ENCODE data around the gene CNBD2.
A peak's percentile ranks its signal among the peaks of the same experiment; 100 is the strongest.
"Not testable (repeated sequence)": the region's sequence is repeated elsewhere in the genome, so short reads cannot be mapped to it uniquely, and the experiment has no call there.

CNBD2 gene

DNA sequence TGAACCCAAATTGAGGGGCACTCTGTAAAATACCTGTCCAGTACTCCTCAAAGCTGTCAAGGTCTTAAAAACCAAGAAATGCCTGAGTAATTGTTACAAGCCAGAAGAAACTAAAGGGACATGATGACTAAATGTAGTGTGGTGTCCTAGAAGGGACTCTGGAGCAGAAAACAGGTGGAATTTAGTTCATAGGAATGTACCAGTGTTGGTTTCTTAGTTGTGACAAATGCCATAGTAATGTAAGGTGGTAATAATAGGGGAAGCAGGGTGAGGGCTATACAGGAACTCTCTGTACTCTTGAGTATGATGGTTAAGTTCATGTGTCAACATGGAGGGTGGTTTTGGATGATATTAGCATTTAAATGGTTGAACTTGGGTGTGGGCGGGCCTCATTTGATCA, 92.3 kb downstream of the CNBD2 start:
- no peak for DNase-seq (ENCODE audit: low read depth in 3 of 3, low spot score in 1 of 3)

- DNase-seq (ENCODE audit: low read depth in 3 of 3, low spot score in 1 of 3), result no peak
These were observed 93.4 kb downstream of the CNBD2 start for GRCh38 chr20:36061754-36062153.

DNA sequence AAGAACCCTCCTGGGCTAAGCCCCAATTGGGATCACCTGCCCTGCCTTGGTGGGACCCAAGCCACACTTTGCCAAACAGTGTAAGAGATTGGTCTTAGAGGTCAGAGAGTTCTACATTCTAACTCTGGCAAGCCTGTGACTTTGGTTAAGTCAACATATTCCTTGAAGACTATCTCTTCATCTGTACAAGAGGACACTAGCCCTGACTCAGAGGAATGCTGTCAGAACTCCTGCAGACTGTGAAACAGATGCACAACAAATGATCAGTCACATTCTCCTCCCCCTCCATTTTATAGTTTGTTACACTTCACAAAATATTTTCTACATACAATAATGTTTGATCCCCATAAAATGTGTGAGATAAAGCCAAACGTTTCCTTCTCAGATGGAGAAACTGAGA, 94.4 kb downstream of the CNBD2 start:
- DNase-seq (ENCODE audit: low read depth in 3 of 3, low spot score in 1 of 3), result no peak

DNA sequence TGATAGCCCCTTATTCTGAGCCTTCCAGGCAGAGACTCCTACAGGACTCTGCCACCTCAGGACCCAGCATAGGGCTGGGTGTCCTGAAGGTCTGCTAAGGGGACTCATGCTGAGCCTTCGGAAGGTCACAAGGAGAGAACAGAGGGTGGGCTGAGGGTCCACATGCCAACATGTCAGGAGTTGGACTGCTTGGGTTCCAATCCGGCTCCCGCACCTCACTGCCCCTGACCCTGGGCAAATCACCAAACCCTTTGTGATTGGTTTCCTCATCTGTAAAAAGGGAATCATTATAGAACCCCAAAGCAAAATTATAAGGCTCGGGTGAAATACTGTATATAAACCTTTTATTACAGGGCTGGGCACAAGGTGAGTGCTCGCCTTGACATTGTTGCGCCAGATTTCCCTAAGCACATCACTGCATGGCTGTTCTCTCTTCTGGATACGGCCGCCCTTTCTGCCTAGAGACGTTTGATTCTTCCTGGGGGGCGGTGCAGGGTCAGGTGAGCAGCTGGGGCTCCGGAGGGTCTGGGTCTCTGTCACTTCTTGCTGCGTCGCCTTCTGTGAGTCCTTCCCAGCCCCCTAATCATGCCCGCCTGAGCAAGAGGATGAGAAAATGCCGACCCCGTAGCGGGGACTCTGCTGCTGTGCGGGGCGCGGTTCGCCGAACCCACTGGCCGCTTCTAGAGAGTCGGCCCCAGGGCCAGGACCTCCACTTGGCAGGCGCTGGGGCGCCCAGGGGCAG, 95.7 kb downstream of the CNBD2 start:
- no peak for DNase-seq (ENCODE audit: low read depth in 3 of 3, low spot score in 1 of 3)

GRCh38 chr20:36064658-36065426, 96.5 kb downstream of the CNBD2 start:
- DNase-seq (ENCODE audit: low read depth in 3 of 3, low spot score in 1 of 3), result peak; percentile 77 to 98 (median 80)

- DNase-seq (ENCODE audit: low read depth in 3 of 3, low spot score in 1 of 3), result no peak
These were observed 97.1 kb downstream of the CNBD2 start for GRCh38 chr20:36065427-36065998.

- DNase-seq (ENCODE audit: low read depth in 3 of 3, low spot score in 1 of 3), result no peak
These were observed 98.4 kb downstream of the CNBD2 start for GRCh38 chr20:36066777-36067176.

- not testable (repeated sequence) for DNase-seq (ENCODE audit: low read depth in 3 of 3, low spot score in 1 of 3)
These were observed 100.1 kb downstream of the CNBD2 start for GRCh38 chr20:36068526-36068925.

DNA sequence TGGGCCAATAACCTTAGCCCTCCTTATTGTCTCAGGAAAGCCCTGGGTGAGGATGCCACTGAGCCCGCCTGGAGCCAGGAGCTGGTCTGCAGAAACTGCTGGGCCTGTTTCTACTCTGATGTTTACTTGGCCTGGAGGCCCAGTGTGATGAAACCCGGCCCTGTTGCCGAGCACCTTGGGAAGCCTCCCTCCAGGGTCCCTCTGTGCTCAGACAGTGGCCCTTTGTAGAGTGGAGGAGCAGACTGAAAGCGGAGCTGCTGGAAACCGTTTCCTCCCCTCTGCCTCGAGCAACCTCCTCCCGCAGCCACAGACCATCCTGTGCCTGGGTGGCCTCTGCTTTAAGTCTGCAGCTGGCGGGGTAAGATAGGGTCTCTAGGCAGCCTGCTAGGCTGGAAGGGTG, 102.1 kb downstream of the CNBD2 start:
- DNase-seq (ENCODE audit: low read depth in 3 of 3, low spot score in 1 of 3), result no peak

- DNase-seq (ENCODE audit: low read depth in 3 of 3, low spot score in 1 of 3), result no peak
These were observed 103.5 kb downstream of the CNBD2 start for GRCh38 chr20:36071848-36072247.

DNA sequence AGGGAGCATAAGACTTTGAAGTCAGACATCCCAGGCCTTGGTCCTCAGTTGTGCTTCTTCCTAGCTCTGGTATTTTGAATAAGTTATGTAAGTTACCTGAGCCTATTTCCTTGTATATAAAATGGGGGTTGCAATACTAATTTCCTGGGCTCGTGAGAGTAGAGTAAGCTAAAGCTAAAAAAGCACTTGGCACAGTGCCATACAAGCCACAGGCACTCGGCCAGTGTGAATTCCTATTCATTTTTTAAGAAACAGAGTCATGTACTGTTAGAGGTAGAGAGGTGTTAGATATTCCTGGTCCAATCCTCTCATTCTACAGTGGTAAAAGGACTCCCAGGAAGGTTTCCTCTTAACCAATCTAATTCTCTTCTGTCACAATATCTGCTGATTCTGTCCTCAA, 106.6 kb downstream of the CNBD2 start:
- no peak for DNase-seq (ENCODE audit: low read depth in 3 of 3, low spot score in 1 of 3)

- DNase-seq (ENCODE audit: low read depth in 3 of 3, low spot score in 1 of 3), result not testable (repeated sequence)
These were observed 109.4 kb downstream of the CNBD2 start for GRCh38 chr20:36077762-36078161.

DNA sequence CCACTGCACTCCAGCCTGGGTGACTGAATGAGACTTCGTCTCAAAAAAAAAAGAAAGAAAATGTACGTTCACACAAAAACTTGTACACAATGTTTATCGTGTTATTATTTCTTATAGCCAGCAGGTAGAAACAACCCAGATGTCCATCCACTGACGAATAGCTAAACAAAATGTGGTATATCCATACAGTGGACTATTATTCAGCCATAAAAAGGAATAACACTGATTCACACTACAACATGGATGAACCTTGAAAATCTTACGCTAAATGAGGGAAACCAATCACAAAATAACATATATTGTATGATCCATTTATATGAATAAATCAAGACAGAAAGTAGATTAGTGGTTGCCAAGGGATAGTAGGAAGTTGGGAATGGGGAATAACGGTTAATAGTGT, 111.1 kb downstream of the CNBD2 start:
- DNase-seq (ENCODE audit: low read depth in 3 of 3, low spot score in 1 of 3), result no peak

GRCh38 chr20:36079984-36080383, 111.6 kb downstream of the CNBD2 start:
- DNase-seq (ENCODE audit: low read depth in 3 of 3, low spot score in 1 of 3), result not testable (repeated sequence)

Data from stimulated activated CD4-positive, alpha-beta T cell treated with anti-CD3 and anti-CD28 coated beads, TNF-alpha, amount 100 ng/mL, for 1 hour (primary cell).